ENCODE data around the gene FBXL13.

GRCh38 chr7:102953406-102953805 lies 121.2 kb downstream of the FBXL13 start:
- no peak for TF ChIP-seq CTCF (IDR thresholded peaks at IDR 0.05 in 2 of 3, conservative IDR thresholded peaks at IDR 0.05 in 1 of 3; ENCODE audit: control insufficient read depth in 2 of 3, extremely low read depth in 1 of 3, insufficient read depth in 1 of 3, low read depth in 3 of 3, low read length in 3 of 3)
- no peak for TF ChIP-seq CEBPB (IDR thresholded peaks at IDR 0.05; ENCODE audit: borderline replicate concordance in 1 of 2, low read depth in 2 of 2, low read length in 2 of 2)

Data from GM12878 (cell line).